ENCODE results near the gene CIDEB.

CIDEB gene

GRCh38 chr14:24269910-24270536, 37.8 kb downstream of the CIDEB start:
- no peak for DNase-seq (ENCODE audit: low spot score)

GRCh38 chr14:24269368-24269767, 38.4 kb downstream of the CIDEB start:
- DNase-seq (ENCODE audit: low spot score): no peak

- DNase-seq (ENCODE audit: low spot score): no peak
Measured at GRCh38 chr14:24268225-24268624, 39.6 kb downstream of the CIDEB start.

- no peak for DNase-seq (ENCODE audit: low spot score)
Measured at GRCh38 chr14:24267516-24267915, 40.3 kb downstream of the CIDEB start.

- DNase-seq (ENCODE audit: low spot score): no peak
Measured at GRCh38 chr14:24266344-24267244, 41.2 kb downstream of the CIDEB start.

GRCh38 chr14:24264298-24264697, 43.5 kb downstream of the CIDEB start:
- no peak for DNase-seq (ENCODE audit: low spot score)

GRCh38 chr14:24263848-24264247, 43.9 kb downstream of the CIDEB start:
- DNase-seq (ENCODE audit: low spot score): no peak

- no peak for DNase-seq (ENCODE audit: low spot score)
Measured at GRCh38 chr14:24262821-24263733, 44.7 kb downstream of the CIDEB start, which contains the start of gene TGM1. Gene TGM1, minus strand, starts transcription at chr14:24263177. Its CDS starts 825 bp downstream, at chr14:24262352.

GRCh38 chr14:24261969-24262327, 45.8 kb downstream of the CIDEB start:
- no peak for DNase-seq (ENCODE audit: low spot score)

- DNase-seq (ENCODE audit: low spot score): no peak
Measured at GRCh38 chr14:24261256-24261968, 46.4 kb downstream of the CIDEB start.

- DNase-seq (ENCODE audit: low spot score): no peak
Measured at GRCh38 chr14:24260780-24261157, 47.0 kb downstream of the CIDEB start.

GRCh38 chr14:24260026-24260779, 47.6 kb downstream of the CIDEB start:
- no peak for DNase-seq (ENCODE audit: low spot score)

GRCh38 chr14:24259282-24260025, 48.3 kb downstream of the CIDEB start:
- no peak for DNase-seq (ENCODE audit: low spot score)

- DNase-seq (ENCODE audit: low spot score): no peak
Measured at GRCh38 chr14:24258548-24259265, 49.1 kb downstream of the CIDEB start.

GRCh38 chr14:24258119-24258518, 49.7 kb downstream of the CIDEB start:
- DNase-seq (ENCODE audit: low spot score): no peak

- no peak for DNase-seq (ENCODE audit: low spot score)
Measured at GRCh38 chr14:24256960-24257359, 50.8 kb downstream of the CIDEB start.

- DNase-seq (ENCODE audit: low spot score): no peak
Measured at GRCh38 chr14:24255931-24256711, 51.7 kb downstream of the CIDEB start.

- DNase-seq (ENCODE audit: low spot score): no peak
Measured at GRCh38 chr14:24255438-24255837, 52.3 kb downstream of the CIDEB start.
